AG10803 (cell line): ENCODE data around the gene ELL.

Experiments
- DNase-seq: peaks from one replicate; pipeline ENCODE4 v3.0.0; 2010; ENCODE audit warnings: low read depth
- H3K4me3 ChIP-seq: 2 replicates; pipeline ENCODE4 v1.5.1; 2011; ENCODE audit warnings: mild to moderate bottlenecking, low read length, control low read depth
- TF ChIP-seq, protein P1 (sequence below): conservative IDR thresholded peaks from 2 replicates; pipeline ENCODE4 v1.5.1; 2011; ENCODE audit warnings: mild to moderate bottlenecking, low read length, control low read depth, inconsistent platforms

Gene ELL

DNA sequence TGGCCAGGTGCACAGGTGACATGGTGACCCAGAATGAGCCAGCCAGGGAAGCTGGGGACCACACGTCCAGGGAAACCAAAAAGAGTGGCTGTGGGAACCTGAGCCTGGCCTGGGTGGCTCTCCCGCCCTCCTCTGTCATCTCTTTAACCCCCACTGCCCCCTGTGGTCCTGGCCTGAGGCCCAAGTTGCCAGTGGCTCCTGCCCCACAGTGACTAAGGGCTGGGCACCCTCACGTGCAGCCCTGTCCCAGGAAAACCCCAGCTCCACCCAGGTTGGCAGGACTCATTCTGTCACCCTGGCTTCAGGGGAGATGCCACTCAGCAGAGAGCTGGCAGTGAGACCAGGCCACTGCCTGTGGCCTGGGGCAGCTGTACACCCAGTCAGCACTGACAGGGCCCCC lies 53.4 kb downstream of the ELL start:
- TF ChIP-seq, protein P1, sequence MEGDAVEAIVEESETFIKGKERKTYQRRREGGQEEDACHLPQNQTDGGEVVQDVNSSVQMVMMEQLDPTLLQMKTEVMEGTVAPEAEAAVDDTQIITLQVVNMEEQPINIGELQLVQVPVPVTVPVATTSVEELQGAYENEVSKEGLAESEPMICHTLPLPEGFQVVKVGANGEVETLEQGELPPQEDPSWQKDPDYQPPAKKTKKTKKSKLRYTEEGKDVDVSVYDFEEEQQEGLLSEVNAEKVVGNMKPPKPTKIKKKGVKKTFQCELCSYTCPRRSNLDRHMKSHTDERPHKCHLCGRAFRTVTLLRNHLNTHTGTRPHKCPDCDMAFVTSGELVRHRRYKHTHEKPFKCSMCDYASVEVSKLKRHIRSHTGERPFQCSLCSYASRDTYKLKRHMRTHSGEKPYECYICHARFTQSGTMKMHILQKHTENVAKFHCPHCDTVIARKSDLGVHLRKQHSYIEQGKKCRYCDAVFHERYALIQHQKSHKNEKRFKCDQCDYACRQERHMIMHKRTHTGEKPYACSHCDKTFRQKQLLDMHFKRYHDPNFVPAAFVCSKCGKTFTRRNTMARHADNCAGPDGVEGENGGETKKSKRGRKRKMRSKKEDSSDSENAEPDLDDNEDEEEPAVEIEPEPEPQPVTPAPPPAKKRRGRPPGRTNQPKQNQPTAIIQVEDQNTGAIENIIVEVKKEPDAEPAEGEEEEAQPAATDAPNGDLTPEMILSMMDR = no peak
- no peak for DNase-seq
- H3K4me3 ChIP-seq = no peak overlapping the region

DNA sequence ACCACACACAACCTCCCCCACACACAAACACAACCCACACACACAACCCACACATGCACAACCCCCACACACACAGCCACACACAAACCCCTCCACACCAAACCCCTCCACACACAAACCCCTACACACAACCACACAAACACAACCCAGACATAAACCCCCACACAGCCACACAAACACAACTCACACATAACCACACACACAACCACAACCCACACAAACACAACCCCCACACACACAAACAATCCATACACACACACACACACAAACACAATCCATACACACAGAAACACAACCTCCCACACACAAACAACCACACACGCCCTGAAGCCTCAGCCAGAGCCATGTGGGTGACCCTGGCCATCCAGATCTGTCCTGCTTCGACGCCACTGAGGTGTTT lies 53.9 kb downstream of the ELL start:
- DNase-seq = no peak
- no peak overlapping the region for H3K4me3 ChIP-seq
- TF ChIP-seq, protein P1 = no peak

DNA sequence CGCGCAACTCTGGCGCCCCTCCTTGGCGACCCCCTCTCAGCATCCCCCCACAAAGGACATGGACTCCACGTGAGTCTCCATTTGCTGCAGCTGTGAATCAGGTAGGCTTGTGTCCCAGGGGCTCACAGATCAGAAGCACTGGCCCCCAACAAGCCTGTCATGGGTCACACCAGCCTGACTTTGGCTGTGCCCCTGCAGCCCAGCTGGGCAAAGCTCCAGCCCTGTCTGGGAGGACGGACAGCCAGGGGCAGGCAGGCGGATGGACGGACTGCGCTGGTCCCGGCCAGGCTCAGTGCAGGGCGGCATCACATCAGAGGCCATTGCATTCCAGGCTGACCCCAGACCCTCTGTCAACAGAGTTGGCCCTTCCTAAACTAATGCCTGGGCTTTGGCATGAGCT lies 55.5 kb downstream of the ELL start:
- no peak overlapping the region for H3K4me3 ChIP-seq
- no peak for DNase-seq
- TF ChIP-seq, protein P1 = no peak

DNA sequence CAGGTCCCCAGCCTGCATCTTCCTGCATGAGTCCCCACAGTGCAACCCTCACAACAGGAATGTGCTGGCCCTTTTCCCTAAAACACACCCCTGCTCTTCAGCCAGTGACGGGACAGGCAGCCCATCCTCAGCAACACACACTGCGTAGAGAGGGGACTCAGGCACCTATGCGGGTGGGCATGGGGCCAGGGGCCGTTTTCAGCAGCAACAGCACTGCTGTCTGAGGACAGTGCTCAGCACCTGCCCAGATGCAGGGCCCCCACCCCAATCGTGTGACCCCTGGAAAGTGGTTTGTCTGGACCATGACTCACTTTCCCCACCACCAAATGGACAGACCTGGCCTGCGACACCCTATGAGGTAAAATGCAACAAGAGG lies 55.9 kb downstream of the ELL start:
- no peak overlapping the region for H3K4me3 ChIP-seq
- TF ChIP-seq, protein P1 = no peak
- DNase-seq = no peak

DNA sequence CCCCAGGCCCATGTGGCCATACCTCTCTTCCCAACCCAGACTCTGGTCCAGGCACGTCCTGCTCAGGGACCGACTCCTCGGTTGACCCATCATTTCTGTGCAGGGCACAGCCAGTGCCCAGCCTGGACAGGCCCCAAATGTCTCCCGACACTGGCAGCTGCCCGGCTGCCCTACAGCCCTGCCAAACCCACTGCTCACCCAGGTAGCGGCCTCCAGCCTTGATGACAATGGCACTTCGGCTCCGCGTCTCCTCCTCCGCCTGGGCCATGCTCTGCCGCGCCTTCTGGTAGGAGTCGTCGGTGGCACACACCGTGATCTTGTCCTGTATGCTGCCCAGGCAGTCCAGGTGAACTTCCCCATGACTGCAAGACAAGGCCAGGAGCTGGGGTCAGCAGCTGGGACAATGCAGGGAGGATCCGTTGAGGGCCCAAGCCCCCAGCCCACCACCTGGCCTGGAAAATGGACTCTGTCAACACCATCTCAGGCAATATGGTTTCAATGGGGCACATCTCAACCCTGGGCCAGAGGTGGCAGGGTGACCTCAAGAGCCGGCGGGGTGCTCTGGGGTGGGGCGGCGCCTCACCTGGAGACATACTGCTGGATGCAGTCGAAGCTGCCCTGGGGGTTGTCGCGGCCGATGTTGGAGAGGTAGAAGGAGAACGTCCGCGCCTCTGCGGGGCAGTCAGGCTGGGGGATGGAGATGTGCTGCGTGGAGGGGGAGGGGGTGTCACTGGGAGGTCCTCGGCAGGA lies 56.5 kb downstream of the ELL start:
- TF ChIP-seq, protein P1 = no peak
- no peak for DNase-seq
- no peak overlapping the region for H3K4me3 ChIP-seq

DNA sequence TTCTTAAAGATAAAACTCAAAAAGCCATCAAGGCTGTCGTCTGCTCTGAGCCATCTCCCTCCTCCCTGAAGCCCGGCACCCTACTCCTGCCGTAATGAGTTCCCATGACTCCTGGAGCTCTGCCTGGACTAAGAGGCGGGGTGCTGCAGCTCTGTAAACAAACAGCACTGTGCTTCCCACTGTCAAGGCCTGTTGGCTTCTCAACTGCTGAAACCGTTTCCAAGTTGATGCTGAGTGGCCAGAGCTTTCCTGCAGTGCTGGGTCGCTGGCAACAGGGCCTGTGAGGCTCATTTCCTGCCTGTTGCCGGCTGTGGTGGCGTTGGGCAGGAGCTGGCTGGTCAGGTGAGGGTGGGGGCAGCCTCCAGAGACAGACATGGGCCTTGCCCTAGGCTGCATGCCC lies 57.2 kb downstream of the ELL start:
- H3K4me3 ChIP-seq = no peak overlapping the region
- TF ChIP-seq, protein P1 = no peak
- peak; percentile 90 for DNase-seq

DNA sequence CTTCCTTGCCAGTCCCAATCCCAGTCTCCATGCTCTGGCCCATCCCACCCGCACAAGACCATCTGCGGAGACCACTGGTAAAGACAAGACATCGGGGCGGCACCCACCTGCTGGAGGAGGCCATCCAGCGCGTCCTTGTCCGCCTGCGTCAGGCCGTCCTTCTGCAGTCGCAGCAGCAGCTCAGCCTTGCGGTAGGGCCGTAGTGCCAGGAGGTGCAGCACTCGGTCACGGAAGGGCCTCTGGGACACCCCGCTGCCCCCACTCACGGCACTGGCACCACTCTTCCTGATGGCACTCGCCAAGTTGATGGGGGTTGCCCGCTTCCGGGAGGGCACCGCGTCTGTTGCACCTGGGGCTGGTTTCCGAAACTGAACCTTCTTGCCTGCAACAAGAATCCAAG lies 60.4 kb downstream of the ELL start:
- TF ChIP-seq, protein P1 = no peak

More for the DNA sequence above, 60.4 kb downstream of the ELL start:
- no peak for DNase-seq
- no peak overlapping the region for H3K4me3 ChIP-seq
